ENCODE data around the gene NTN5. TPM values are rescaled to one million over a fixed set of nuclear protein-coding genes. Genes with fewer than 3 reads are reported as not detected.

Gene NTN5
- total and polyA plus RNA-seq, 2 experiments from 2014 or later, result 0.52 to 0.94 TPM

- Mint-ChIP-seq H3K9me3 (no peaks in the 10 kb centered on the region; the same call in 1 of the 3 replicates), H3K4me3 (no peak overlapping the region; the same call in 2 of the 3 replicates), H3K4me1 (peaks cover 33% of the 10 kb centered on the region), H3K27ac (no peak overlapping the region; the same call in 1 of the 2 replicates), H3K36me3 (ENCODE audit: low read depth) (peaks cover 7% of the 10 kb centered on the region; the same call in 2 of the 3 replicates), H3K27me3 (ENCODE audit: insufficient read depth, low read depth, poor library complexity) (peaks cover 31% of the 10 kb centered on the region)
- peaks cover 22% of the 10 kb centered on the region for H3K4me1 ChIP-seq (ENCODE audit: insufficient read depth)
- H3K27me3 ChIP-seq (ENCODE audit: insufficient read depth), result no peaks in the 10 kb centered on the region
- H4K20me1 ChIP-seq (replicated peaks; ENCODE audit: insufficient read depth), result peaks cover 13% of the 10 kb centered on the region
- H2AFZ ChIP-seq, result no peak overlapping the region
- no peak for ATAC-seq
- H3K36me3 ChIP-seq (ENCODE audit: insufficient read depth), result no peaks in the 10 kb centered on the region
- no peak for DNase-seq (ENCODE audit: low spot score)
- TF ChIP-seq POLR2AphosphoS5 (IDR thresholded peaks at IDR 0.05; ENCODE audit: low read depth) (no peak), EZH2 (IDR thresholded peaks at IDR 0.05; ENCODE audit: low read depth, unreplicated experiment) (no peak), ZNF331 (CRISPR knock-in tag; IDR thresholded peaks at IDR 0.05; ENCODE audit: low read depth) (no peak), ETS1 (IDR thresholded peaks at IDR 0.05) (no peak), ZNF114 (CRISPR knock-in tag; IDR thresholded peaks at IDR 0.05) (no peak), JUNB (IDR thresholded peaks at IDR 0.05; ENCODE audit: unreplicated experiment) (no peak), NANOG (IDR thresholded peaks at IDR 0.05; ENCODE audit: borderline replicate concordance) (no peak)
- 0 out of 2 replicates have a peak overlapping the region, but pooled peaks have one; percentile 84 for H3K27ac ChIP-seq (ENCODE audit: low read depth)
- H3F3A ChIP-seq (replicated peaks; ENCODE audit: low read depth), result peaks cover 31% of the 10 kb centered on the region; the same call in 1 of the 2 replicates
- peak overlapping the region; percentile 52 for H3K4me3 ChIP-seq
- peak overlapping the region; percentile 83 for H3K4me2 ChIP-seq
- H3K9me2 ChIP-seq (ENCODE audit: insufficient read depth), result no peaks in the 10 kb centered on the region
- peaks cover 11% of the 10 kb centered on the region for H3K79me2 ChIP-seq (replicated peaks; ENCODE audit: insufficient read depth)
These were observed 44.1 kb downstream of the NTN5 start for GRCh38 chr19:48628486-48629296.

DNA sequence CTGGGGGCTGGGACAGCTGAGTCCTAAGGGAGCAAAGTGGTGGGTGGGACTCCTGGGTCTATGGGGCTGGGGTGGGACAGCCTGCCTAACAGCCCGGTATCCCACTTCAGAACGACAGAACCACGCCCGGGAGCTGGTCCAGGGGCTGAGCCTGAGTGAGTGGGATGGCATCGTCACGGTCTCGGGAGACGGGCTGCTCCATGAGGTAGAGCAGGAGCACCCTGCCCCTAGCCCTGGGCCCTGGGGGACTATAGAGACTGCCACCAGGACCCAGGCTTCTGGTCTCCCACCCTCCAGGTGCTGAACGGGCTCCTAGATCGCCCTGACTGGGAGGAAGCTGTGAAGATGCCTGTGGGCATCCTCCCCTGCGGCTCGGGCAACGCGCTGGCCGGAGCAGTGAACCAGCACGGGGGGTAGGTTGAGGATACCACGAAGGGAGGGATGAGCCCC, 44.9 kb downstream of the NTN5 start:
- H3K4me3 ChIP-seq, result no peak overlapping the region
- Mint-ChIP-seq H3K9me3 (no peaks in the 10 kb centered on the region; the same call in 1 of the 3 replicates), H3K36me3 (ENCODE audit: low read depth) (peaks cover 10% of the 10 kb centered on the region; the same call in 2 of the 3 replicates), H3K4me1 (peaks cover 36% of the 10 kb centered on the region), H3K27ac (no peak overlapping the region), H3K4me3 (no peak overlapping the region; the same call in 2 of the 3 replicates), H3K27me3 (ENCODE audit: insufficient read depth, low read depth, poor library complexity) (peaks cover 33% of the 10 kb centered on the region)
- no peak for TF ChIP-seq CREB1 (CRISPR knock-in tag; IDR thresholded peaks at IDR 0.05; ENCODE audit: low read depth)
- TF ChIP-seq POLR2AphosphoS5 (IDR thresholded peaks at IDR 0.05; ENCODE audit: low read depth), result 0 out of 2 replicates have a peak, but pooled peaks have one; percentile 12
- H4K20me1 ChIP-seq (replicated peaks; ENCODE audit: insufficient read depth), result peaks cover 13% of the 10 kb centered on the region
- no peaks in the 10 kb centered on the region for H3K36me3 ChIP-seq (ENCODE audit: insufficient read depth)
- no peak overlapping the region for H3K27ac ChIP-seq (ENCODE audit: low read depth)
- H3K4me1 ChIP-seq (ENCODE audit: insufficient read depth), result peaks cover 25% of the 10 kb centered on the region
- peaks cover 31% of the 10 kb centered on the region; the same call in 1 of the 2 replicates for H3F3A ChIP-seq (replicated peaks; ENCODE audit: low read depth)
- no peak overlapping the region for H3K4me2 ChIP-seq
- DNase-seq (ENCODE audit: low spot score) (no peak), ATAC-seq (no peak)
- H3K27me3 ChIP-seq (ENCODE audit: insufficient read depth), result no peaks in the 10 kb centered on the region
- H3K9me2 ChIP-seq (ENCODE audit: insufficient read depth), result no peaks in the 10 kb centered on the region
- no peak overlapping the region for H2AFZ ChIP-seq
- peaks cover 11% of the 10 kb centered on the region for H3K79me2 ChIP-seq (replicated peaks; ENCODE audit: insufficient read depth)
